Lung (tissue), 12 donors: ENCODE results near the gene CHST11. TPM values are rescaled to one million over a fixed set of nuclear protein-coding genes. Genes with fewer than 3 reads are reported as not detected.

ENCODE experiments used
- ATAC-seq: fragments of 200-7000 bp; cut with Tn5 transposase; one replicate; pipeline ENCODE4 v1.9.1; 2020; ENCODE audit warnings: moderate number of reproducible peaks; ENCODE audit not compliant: insufficient read depth, low FRiP score
- DNase-seq, 3 donors: peaks; one replicate each; pipeline ENCODE4 v3.0.0-alpha.2; 2013 to 2017
- H3K27ac ChIP-seq, 2 donors: one replicate each; pipeline ENCODE4 v1.5.1; 2013; ENCODE audit warnings: mild to moderate bottlenecking in 2 of 2, moderate library complexity in 2 of 2, control low read depth in 1 of 2, inconsistent platforms in 1 of 2, low read depth in 1 of 2, low read length in 1 of 2
- H3K27me3 ChIP-seq, 3 donors: one replicate each; pipeline ENCODE4 v1.5.1; 2013; ENCODE audit warnings: low read length in 2 of 3; ENCODE audit not compliant: control insufficient read depth in 3 of 3, insufficient read depth in 3 of 3
- H3K36me3 ChIP-seq, 4 donors: one replicate each; pipeline ENCODE4 v1.5.1; 2013; ENCODE audit warnings: low read length in 4 of 4, mild to moderate bottlenecking in 1 of 4, moderate library complexity in 1 of 4; ENCODE audit not compliant: control insufficient read depth in 4 of 4, insufficient read depth in 4 of 4
- H3K4me1 ChIP-seq, 5 donors: one replicate each; pipeline ENCODE4 v1.5.1; 2013; ENCODE audit warnings: low read length in 5 of 5, mild to moderate bottlenecking in 2 of 5, moderate library complexity in 1 of 5; ENCODE audit not compliant: control insufficient read depth in 5 of 5, insufficient read depth in 5 of 5
- H3K4me3 ChIP-seq: one replicate; pipeline ENCODE4 v1.5.1; 2013; ENCODE audit warnings: mild to moderate bottlenecking, control low read depth, moderate library complexity
- H3K9ac ChIP-seq, 2 donors: one replicate each; pipeline ENCODE4 v1.5.1; 2013; ENCODE audit warnings: low read length in 2 of 2, control low read depth in 1 of 2; ENCODE audit not compliant: insufficient read depth in 1 of 2
- H3K9me3 ChIP-seq, 4 donors: one replicate each; pipeline ENCODE4 v1.5.1; 2013; ENCODE audit warnings: low read length in 3 of 4, mild to moderate bottlenecking in 1 of 4, moderate library complexity in 1 of 4; ENCODE audit not compliant: control insufficient read depth in 4 of 4, insufficient read depth in 3 of 4
- WGBS, 2 donors: extraction: QIAGEN DNeasy Blood & Tissue Kit; methylation state at CpG; one replicate each; pipeline ENCODE4 v1.1.7; 2013; 5-methylcytosine and 5-hydroxymethylcytosine counted together
- polyA plus RNA-seq, 2 donors: library from polyadenylated mRNA; stranded (reverse); fragments of 200-250 nt; gene quantifications; one replicate each; pipeline ENCODE4 v1.2.1, GENCODE V29; 2013
- total RNA-seq, 2 donors: library from RNA; depleted of rRNA in 1 of 2; stranded (reverse); fragments of >200 nt in 1 of 2; gene quantifications; one replicate each; pipeline ENCODE4 v1.2.1, GENCODE V29; 2014 to 2021
- TF ChIP-seq, protein P1 (sequence below): IDR thresholded peaks from 2 replicates; pipeline ENCODE4 v1.5.1; 2012; ENCODE audit warnings: mild to moderate bottlenecking; ENCODE audit errors: control extremely low read depth, extremely low read depth
- donor health status: control.
- donor health status: control.
- donor health status: Bipolar disorder and iron deficiency.
- donor health status: healthy.
- donor health status: DM: yes; HTN: yes; CAD: no.

CHST11 gene
- total and polyA plus RNA-seq, 4 donors, result 9.0 to 63.2 (median 27.7) TPM

DNA sequence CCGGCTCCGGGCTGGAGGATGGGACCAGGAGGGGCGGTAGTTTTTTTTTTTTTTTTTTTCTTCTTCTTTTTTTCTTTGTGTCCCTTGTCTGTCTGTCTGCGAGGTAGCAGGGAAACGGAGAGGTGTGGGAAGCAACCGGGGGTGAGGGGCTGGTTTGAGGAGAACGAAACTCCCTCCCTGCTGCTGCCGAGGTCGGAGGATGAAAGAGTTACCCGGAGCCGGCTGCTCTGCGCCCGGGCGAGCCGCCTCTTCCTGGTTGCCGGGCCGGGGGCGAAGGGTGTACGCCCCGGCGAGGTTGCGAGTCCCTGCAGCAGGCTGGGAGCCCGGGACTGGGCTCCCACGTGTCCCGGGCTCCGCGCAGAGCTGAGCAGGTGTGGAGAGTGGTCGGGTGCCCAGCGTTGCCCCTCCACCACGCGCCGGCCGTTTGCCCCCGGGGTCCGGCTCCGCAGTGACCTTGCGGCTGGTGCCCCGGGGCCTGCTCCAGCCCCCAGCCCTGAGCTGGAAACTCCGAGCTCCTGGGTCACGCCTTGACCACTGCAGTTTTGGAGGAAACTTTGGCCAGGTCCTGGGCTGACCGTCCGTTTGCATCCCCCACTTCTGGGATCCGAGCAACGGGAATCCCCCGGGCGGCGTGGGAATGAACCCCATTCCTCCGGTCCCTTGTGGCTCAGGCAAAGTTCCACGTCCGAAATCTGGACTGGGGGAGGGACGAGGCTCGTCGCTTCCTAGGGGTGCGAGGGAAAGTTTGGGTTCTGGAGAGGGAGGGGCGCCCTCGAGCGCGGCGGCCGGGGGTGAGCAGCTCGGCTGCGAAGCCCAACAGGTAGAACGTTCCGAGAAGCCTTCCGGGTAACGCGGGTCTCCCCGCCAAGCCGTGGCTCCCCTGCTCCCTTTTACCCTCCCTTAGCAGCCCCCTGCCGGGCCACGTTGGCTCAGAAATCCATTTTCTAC is 1.3 kb downstream of the CHST11 start:
- WGBS, 2 donors, result 0 to 1% methylated on average over 71 of the region's 71 CpGs
- TF ChIP-seq, protein P1, sequence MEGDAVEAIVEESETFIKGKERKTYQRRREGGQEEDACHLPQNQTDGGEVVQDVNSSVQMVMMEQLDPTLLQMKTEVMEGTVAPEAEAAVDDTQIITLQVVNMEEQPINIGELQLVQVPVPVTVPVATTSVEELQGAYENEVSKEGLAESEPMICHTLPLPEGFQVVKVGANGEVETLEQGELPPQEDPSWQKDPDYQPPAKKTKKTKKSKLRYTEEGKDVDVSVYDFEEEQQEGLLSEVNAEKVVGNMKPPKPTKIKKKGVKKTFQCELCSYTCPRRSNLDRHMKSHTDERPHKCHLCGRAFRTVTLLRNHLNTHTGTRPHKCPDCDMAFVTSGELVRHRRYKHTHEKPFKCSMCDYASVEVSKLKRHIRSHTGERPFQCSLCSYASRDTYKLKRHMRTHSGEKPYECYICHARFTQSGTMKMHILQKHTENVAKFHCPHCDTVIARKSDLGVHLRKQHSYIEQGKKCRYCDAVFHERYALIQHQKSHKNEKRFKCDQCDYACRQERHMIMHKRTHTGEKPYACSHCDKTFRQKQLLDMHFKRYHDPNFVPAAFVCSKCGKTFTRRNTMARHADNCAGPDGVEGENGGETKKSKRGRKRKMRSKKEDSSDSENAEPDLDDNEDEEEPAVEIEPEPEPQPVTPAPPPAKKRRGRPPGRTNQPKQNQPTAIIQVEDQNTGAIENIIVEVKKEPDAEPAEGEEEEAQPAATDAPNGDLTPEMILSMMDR, result no peak
- no peaks in the 10 kb centered on the region for H3K36me3 ChIP-seq
- peak overlapping the region; percentile 81 for H3K4me3 ChIP-seq
- DNase-seq, result peak; percentile 13 to 45 (median 21)
- no peak for ATAC-seq
- peak overlapping the region; percentile 44 to 71 for H3K9ac ChIP-seq
- H3K27ac ChIP-seq, result peak overlapping the region in 1 of 2 donors; percentile 91
- peaks cover 0 to 21% (median 2%) of the 10 kb centered on the region in 5 donors for H3K4me1 ChIP-seq
- no peaks in the 10 kb centered on the region for H3K9me3 ChIP-seq
- H3K27me3 ChIP-seq, result peaks cover 0 to 8% (median 6%) of the 10 kb centered on the region in 3 donors

DNA sequence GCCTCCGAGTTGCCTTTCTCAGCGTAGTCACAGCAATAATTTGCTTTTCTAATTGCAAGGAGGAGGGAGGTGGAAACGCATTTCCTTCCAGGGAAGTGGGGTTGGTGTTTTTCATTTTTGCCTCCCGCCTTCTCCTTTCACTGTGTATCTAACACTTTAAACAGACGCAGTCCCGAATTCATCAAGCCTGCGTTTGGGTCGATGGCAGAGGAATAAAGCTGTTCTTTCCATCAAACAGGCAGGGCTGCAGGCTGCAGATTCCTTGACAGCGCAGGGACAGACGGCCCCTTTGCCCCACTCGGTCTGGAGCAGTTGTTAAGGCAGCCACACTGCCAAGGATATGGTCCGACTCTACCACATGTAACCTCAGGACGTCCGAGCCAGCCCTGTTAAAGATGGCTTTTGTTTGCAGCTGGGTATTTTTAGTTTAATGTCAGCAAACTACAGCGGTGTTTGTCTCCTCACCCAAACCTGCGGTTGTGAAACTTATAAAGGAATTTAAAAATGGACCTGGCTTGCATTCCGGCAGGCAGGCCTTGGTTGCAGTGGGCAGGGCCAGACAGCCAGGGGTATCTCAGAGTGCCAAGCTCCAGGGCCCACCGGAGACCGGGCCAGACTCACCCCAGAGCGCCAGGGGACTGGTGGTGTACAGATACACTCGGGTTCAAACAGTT is 2.1 kb downstream of the CHST11 start:
- Histone ChIP-seq H3K27me3 (peaks cover 0 to 8% (median 6%) of the 10 kb centered on the region in 3 donors), H3K4me3 (peak overlapping the region; percentile 81), H3K9me3 (no peaks in the 10 kb centered on the region), H3K27ac (peak overlapping the region in 1 of 2 donors; percentile 91), H3K4me1 (peaks cover 0 to 21% (median 2%) of the 10 kb centered on the region in 5 donors), H3K36me3 (no peaks in the 10 kb centered on the region), H3K9ac (peak overlapping the region; percentile 27 to 44)
- TF ChIP-seq, protein P1, result no peak
- ATAC-seq, result no peak
- DNase-seq, result peak; percentile 19 to 38 (median 23)
- 3 to 5% methylated on average over 21 of the region's 21 CpGs for WGBS, 2 donors

DNA sequence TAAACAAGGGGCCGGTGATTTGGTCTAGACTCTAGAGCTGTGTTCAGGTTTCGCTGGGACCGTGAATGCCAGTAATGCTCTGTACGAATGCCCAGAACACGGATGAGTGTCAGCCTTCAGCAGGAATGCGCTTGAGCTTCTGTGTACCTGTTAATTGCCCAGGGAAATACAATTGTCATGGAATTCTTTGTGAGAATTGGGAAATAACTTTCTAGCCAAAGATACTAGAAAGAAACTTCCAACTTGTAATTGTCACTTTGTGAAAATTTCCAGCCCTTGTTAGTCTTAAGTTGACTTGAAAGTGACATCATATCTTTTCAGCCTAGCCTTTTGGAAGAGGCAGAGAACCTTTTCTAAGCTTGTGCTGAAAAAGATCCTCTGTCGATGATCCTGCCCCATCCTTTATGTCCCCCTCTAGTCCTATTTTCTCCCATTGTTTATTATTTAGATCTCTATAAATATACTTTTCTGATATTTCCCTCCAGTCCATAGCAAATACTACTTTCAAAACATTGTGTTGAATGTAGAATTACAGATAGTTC is 2.7 kb downstream of the CHST11 start:
- no peak for ATAC-seq

More for the DNA sequence above, 2.7 kb downstream of the CHST11 start:
- WGBS, 2 donors, result 20 to 26% methylated on average over 7 of the region's 7 CpGs
- no peak for DNase-seq
- Histone ChIP-seq H3K9ac (no peak overlapping the region), H3K4me3 (no peak overlapping the region), H3K9me3 (no peaks in the 10 kb centered on the region), H3K27me3 (peaks cover 0 to 8% (median 6%) of the 10 kb centered on the region in 3 donors), H3K4me1 (peaks cover 0 to 21% (median 2%) of the 10 kb centered on the region in 5 donors), H3K27ac (peak overlapping the region in 1 of 2 donors; percentile 91), H3K36me3 (no peaks in the 10 kb centered on the region)
- TF ChIP-seq, protein P1, result no peak
